Adrenal gland (tissue), 12 donors: Measurements from ENCODE around the gene GNB5. TPM values are rescaled to one million over a fixed set of nuclear protein-coding genes. Genes with fewer than 3 reads are reported as not detected.
A peak's percentile ranks its signal among the peaks of the same experiment; 100 is the strongest.

Source experiments
- DNase-seq, 7 donors: peaks; one replicate each; pipeline ENCODE4 v3.0.0-alpha.2; 2019 to 2020
- H3K27ac ChIP-seq, 5 donors: fragments of 200-600 bp; sonication (generic) in 4 of 5; 1 replicate in 3 of 5; 2 replicates in 2 of 5; pipeline versions ENCODE4 v1.5.1 to v1.8.0; 2016 to 2020; ENCODE audit warnings: mild to moderate bottlenecking in 1 of 5
- H3K27me3 ChIP-seq: fragments of 200-600 bp; 2 replicates; pipeline ENCODE4 v1.8.0; 2021
- H3K36me3 ChIP-seq, 2 donors: fragments of 200-600 bp; replicated peaks in 1 of 2; 1 replicate in 1 of 2; 2 replicates in 1 of 2; pipeline versions ENCODE4 v1.5.1 to v1.8.0; 2018 to 2022
- H3K4me1 ChIP-seq, 2 donors: fragments of 200-600 bp; replicated peaks in 1 of 2; 1 replicate in 1 of 2; 2 replicates in 1 of 2; pipeline versions ENCODE4 v1.5.1 to v1.8.0; 2018 to 2021
- H3K4me3 ChIP-seq, 4 donors: fragments of 200-600 bp; sonication (generic) in 3 of 4; one replicate each; pipeline ENCODE4 v1.5.1; 2016 to 2018
- H3K9me3 ChIP-seq, 3 donors: fragments of 200-600 bp; sonication (generic) in 1 of 3; replicated peaks in 1 of 3; 1 replicate in 2 of 3; 2 replicates in 1 of 3; pipeline versions ENCODE4 v1.5.1 to v1.8.0; 2016 to 2021
- CTCF ChIP-seq, 6 experiments: fragments of 450-650 bp in 4 of 6; fragments of 200-600 bp in 2 of 6; sonication (generic) in 1 of 6; IDR thresholded peaks; 1 replicate in 5 of 6; 2 replicates in 1 of 6; pipeline versions ENCODE4 v1.5.1 to v1.8.0; 2016 to 2021; ENCODE audit warnings: antibody characterized with exemption in 6 of 6, mild to moderate bottlenecking in 2 of 6, moderate library complexity in 1 of 6
- POLR2A ChIP-seq, 2 donors: fragments of 450-650 bp; IDR thresholded peaks; one replicate each; pipeline ENCODE4 v1.6.1; 2017; ENCODE audit warnings: antibody characterized with exemption in 2 of 2, mild to moderate bottlenecking in 2 of 2, moderate library complexity in 1 of 2
- WGBS, 4 donors: extraction: QIAGEN DNeasy Blood & Tissue Kit in 2 of 4; methylation state at CpG; one replicate each; pipeline versions ENCODE4 v1.1.5 to v1.1.7; 2013 to 2017; 5-methylcytosine and 5-hydroxymethylcytosine counted together
- intact Hi-C, 2 donors: fragments of 100-400 bp; cut with DNase I; formaldehyde crosslinking; loops; one replicate each; pipeline versions ENCODE4 v1.14.1 to v1.15.0; 2022 to 2023
- polyA plus RNA-seq, 3 donors: library from polyadenylated mRNA; stranded (reverse); fragments of 200-250 nt in 2 of 3; fragments of 350-450 nt in 1 of 3; fragmentation: Illumina TruSeq in 1 of 3; extraction: RNeasy Lipid Tissue Mini Kit (QIAGEN cat#74804) in 1 of 3; gene quantifications; one replicate each; pipeline ENCODE4 v1.2.3, GENCODE V29; 2013 to 2014
- total RNA-seq, 9 donors: library from RNA; depleted of rRNA in 4 of 9; stranded (reverse); fragments of >200 nt in 4 of 9; fragments of 120-200 nt in 1 of 9; fragmentation: NEBNext Ultra II Directional in 1 of 9; extraction: Animal tissue kit (Norgen Biotek cat#: 25700) in 1 of 9; gene quantifications; one replicate each; pipeline versions ENCODE4 v1.1.0 to v1.2.4, GENCODE V29; 2013 to 2023
- donor health status: healthy with polysubstance abuse.
- donor health status: Bipolar disorder and iron deficiency.
- donor health status: DM: yes; HTN: yes; CAD: no.
- donor health status: DM: no; HTN: no; CAD: no.
- donor health status: DM: no; HTN: no; CAD: no.
- donor health status: DM: yes; HTN: yes; CAD: no.

The GNB5 gene
- total and polyA plus RNA-seq, 12 donors, result 2.8 to 60.7 (median 18.8) TPM

- H3K4me3 ChIP-seq, result no peak overlapping the region
- 79 to 89% (median 87%) methylated on average over 3 of the region's 3 CpGs for WGBS, 4 donors
- H3K9me3 ChIP-seq, result no peaks in the 10 kb centered on the region
- intact Hi-C loops, result no loop called here
- no peak for TF ChIP-seq CTCF (IDR thresholded peaks at IDR 0.05)
- TF ChIP-seq POLR2A (IDR thresholded peaks at IDR 0.05), result no peak
- H3K27ac ChIP-seq, result no peak overlapping the region
- H3K27me3 ChIP-seq, result no peaks in the 10 kb centered on the region
- no peaks in the 10 kb centered on the region for H3K4me1 ChIP-seq
- no peak for DNase-seq
- no peaks in the 10 kb centered on the region for H3K36me3 ChIP-seq
Measured at GRCh38 chr15:52213206-52213605, 22.0 kb upstream of the GNB5 start.

- H3K27ac ChIP-seq, result no peak overlapping the region
- TF ChIP-seq POLR2A (IDR thresholded peaks at IDR 0.05), result no peak
- peak; percentile 59 to 74 (median 70) for TF ChIP-seq CTCF (IDR thresholded peaks at IDR 0.05)
- no peaks in the 10 kb centered on the region for H3K9me3 ChIP-seq
- intact Hi-C loops, result no loop called here
- WGBS, 4 donors, result 26 to 54% (median 44%) methylated on average over 2 of the region's 2 CpGs
- no peaks in the 10 kb centered on the region for H3K27me3 ChIP-seq
- no peak overlapping the region for H3K4me3 ChIP-seq
- no peaks in the 10 kb centered on the region for H3K36me3 ChIP-seq
- peak; percentile 50 to 89 (median 71) for DNase-seq
- no peaks in the 10 kb centered on the region for H3K4me1 ChIP-seq
Measured at GRCh38 chr15:52208306-52208946, 17.2 kb upstream of the GNB5 start.

GRCh38 chr15:52207191-52207590 is 16.0 kb upstream of the GNB5 start:
- Histone ChIP-seq H3K27me3 (no peaks in the 10 kb centered on the region), H3K27ac (no peak overlapping the region), H3K36me3 (no peaks in the 10 kb centered on the region), H3K9me3 (no peaks in the 10 kb centered on the region), H3K4me1 (no peaks in the 10 kb centered on the region), H3K4me3 (no peak overlapping the region)
- TF ChIP-seq POLR2A (IDR thresholded peaks at IDR 0.05) (no peak), CTCF (IDR thresholded peaks at IDR 0.05) (no peak)
- no peak for DNase-seq
- 54 to 81% (median 75%) methylated on average over 1 of the region's 1 CpG for WGBS, 4 donors
- intact Hi-C loops, result no loop called here

DNA sequence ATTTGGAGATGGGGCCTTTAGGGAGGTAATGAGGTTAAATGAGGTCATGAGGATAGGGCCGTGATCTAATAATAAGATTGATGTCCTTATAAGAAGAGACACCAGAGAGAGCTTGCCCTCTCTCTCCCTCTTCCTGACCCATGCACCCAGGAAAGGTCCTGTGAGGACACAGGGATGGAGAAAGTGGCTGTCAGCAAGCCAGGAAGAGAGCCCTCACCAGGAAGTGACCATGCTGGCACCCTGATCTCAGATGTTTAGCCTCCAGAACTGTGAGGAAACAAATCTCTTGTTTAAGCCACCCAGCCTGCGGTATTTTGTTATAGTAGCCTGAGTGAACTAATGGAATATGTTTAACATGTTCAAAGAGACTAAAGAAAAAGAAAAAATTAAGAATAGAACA is 15.3 kb upstream of the GNB5 start:
- TF ChIP-seq CTCF (IDR thresholded peaks at IDR 0.05) (no peak), POLR2A (IDR thresholded peaks at IDR 0.05) (no peak)
- H3K9me3 ChIP-seq, result no peaks in the 10 kb centered on the region
- intact Hi-C loops, result no loop called here
- no peaks in the 10 kb centered on the region for H3K27me3 ChIP-seq
- H3K27ac ChIP-seq, result no peak overlapping the region
- no peaks in the 10 kb centered on the region for H3K4me1 ChIP-seq
- no peaks in the 10 kb centered on the region for H3K36me3 ChIP-seq
- peak in 1 of 7 donors; percentile 14 for DNase-seq
- no peak overlapping the region for H3K4me3 ChIP-seq
- WGBS, 4 donors, result 65 to 80% (median 77%) methylated on average over 2 of the region's 2 CpGs
